ENCODE data around the gene RIPPLY1. TPM values are rescaled to one million over a fixed set of nuclear protein-coding genes. Genes with fewer than 3 reads are reported as not detected.

The RIPPLY1 gene
- total RNA-seq: not detected
- long read RNA-seq: 0 reads

DNA sequence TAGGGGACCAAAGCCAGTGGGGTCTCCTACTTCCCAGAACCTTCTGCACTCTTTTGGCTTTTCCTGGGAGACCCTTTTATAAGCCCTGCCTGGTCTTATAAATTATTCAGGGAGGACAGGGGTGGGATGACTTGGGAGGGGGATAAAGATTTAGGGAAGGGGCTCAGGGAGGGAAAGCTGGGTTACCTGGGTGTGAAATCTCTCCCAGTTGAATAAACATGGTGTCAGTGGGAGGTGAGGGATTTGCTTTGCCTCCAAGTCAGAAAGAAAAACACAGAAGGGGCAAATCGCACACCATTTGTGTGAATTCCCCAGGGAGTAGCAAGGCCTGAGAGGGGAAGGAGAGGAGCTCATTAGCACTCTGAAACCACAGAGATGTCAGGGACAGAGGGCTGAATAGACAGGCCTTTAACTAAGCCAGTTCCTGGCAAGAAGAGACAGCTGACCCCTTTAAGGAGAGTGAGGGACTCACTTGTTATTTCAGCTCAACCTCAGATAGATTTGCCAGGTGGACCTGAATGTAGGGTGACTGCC lies at the start of gene RIPPLY1:
RIPPLY1 (minus strand) TSS at position 51 of the 534 bp plus-strand sequence. CDS start 54 bp downstream, outside the sequence.
- intact Hi-C loops (cut with DNase I): no loop called here
- DNase-seq (no peak), ATAC-seq (no peak)

DNA sequence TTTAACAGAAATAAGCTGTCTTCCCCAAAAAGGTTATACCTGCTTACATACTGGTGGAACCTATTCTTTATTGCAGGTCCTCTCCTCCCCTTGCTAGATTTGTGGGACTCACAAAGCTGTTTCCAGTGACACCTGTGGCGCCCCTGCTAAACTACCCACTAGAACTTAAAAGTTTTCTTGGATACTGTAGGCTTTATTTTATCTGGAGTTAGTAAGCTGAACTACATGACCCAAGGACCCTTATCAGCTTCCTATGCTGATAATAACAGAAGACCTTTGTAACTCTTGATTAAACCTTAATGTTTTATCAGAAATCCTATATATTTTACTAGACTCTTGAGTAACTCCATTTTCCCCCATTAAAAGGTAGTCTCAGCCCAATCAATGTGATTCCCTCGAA lies 49.4 kb upstream of the RIPPLY1 start:
- no peak for ATAC-seq
- intact Hi-C loops (cut with DNase I): loop anchor here (5.0 to 10.0 kb wide), 2 partner anchors 55 to 58 kb away; no protein-coding TSS in a partner anchor
- DNase-seq: no peak

DNA sequence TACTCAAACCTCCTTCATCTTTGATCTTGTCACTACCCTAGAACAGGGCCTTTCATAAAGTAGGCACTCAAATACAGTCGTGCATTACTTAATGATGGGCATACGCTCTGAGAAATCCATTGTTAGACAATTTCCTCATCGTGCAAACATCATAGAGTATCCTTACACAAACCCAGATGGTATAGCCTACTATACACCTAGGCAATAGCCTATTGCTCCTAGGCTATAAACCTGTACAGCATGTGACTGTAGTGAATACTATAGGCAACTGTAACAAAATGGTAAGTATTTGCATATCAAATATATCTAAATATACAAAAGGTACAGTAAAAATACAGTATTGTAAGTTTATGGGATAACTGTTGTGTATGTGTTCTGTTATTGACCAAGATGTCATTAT lies 48.9 kb upstream of the RIPPLY1 start:
- DNase-seq: no peak
- intact Hi-C loops (cut with DNase I): loop anchor here (5.0 to 10.0 kb wide), 2 partner anchors 55 to 57 kb away; no protein-coding TSS in a partner anchor
- ATAC-seq: no peak

DNA sequence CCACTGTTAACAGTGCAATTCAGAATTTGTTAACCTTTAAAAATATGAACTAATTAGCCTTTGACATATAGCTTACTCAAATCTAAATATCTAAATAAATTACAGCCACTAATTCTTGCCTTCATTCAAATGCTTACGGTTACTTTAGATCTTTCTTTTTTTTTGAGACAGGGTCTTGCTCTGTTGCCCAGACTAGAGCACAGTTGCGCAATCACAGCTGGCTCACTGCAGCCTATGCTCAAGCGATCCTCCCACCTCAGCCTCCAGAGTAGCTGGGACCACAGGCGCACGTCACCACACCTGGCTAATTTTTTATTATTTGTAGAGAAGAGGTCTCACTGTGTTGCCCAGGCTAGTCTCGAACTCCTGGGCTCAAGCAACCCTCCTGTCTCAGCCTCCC lies 48.1 kb upstream of the RIPPLY1 start:
- intact Hi-C loops (cut with DNase I): loop anchor here (5.0 to 10.0 kb wide), 2 partner anchors 54 to 56 kb away; no protein-coding TSS in a partner anchor
- ATAC-seq (no peak), DNase-seq (no peak)

GRCh38 chrX:106950381-106950780 lies 47.2 kb upstream of the RIPPLY1 start:
- no peak for DNase-seq
- intact Hi-C loops (cut with DNase I): loop anchor here (5.0 to 10.0 kb wide), 2 partner anchors 53 to 56 kb away; no protein-coding TSS in a partner anchor
- no peak for ATAC-seq

DNA sequence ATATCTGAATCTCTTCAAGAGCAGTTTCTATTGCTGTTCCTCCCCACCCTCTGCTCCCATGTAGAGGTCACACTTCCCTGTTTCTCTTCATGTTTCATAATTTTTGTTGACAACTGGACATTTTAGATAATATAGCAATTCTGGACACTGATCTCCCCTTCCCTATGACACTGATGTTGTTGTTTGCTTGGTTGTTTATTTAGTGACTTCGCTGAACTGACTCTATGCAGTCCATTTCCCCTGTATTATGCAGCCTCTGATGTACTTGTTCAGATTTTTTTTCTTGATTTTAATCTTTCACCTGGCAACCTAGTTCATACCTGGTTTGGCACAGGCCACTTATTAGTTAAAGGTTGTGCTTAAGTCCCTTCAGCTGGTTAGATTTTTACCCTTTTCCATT lies 46.2 kb upstream of the RIPPLY1 start:
- no peak for DNase-seq
- intact Hi-C loops (cut with DNase I): no loop called here
- ATAC-seq: no peak

DNA sequence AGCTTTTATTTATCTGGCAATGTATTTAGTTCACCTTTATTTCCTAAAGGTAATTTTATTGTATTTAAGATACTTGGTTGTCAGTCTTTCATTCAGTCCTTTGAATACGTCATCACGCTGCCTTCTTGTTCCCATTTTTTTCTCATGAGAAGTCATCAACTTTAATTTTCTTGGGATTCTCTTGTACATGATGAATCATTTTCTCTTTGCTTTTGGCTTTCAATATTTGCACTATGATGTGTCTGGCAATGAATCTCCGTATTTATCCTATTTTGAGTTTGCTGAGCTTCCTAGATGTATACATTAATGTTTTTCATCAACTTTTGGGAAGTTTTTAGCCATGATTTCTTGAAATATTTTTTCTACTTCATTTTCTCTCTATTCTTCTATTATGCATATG lies 45.5 kb upstream of the RIPPLY1 start:
- intact Hi-C loops (cut with DNase I): no loop called here
- no peak for DNase-seq
- ATAC-seq: no peak

DNA sequence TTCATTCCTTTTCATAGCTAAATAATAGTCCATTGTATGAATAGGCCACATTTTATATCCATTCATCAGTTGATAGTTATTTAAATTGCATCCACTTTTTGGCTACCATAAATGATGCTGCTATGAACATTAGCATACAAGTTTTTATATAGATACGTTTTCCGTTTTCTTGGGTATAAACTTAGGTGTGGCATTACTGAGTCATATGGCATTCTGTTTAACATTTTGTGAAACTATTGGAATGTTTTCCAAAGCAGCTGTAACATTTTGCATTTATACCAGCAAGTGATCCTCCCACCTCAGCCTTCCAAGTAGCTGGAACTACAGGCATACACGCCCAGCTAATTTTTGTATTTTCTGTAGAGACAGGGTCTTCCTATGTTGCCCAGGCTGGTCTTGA lies 43.3 kb upstream of the RIPPLY1 start:
- DNase-seq (no peak), ATAC-seq (no peak)
- intact Hi-C loops (cut with DNase I): no loop called here

- no peak for ATAC-seq
- intact Hi-C loops (cut with DNase I): loop anchor here in 1 of 2 donors (5.0 kb wide), 1 partner anchor 48 kb away; no protein-coding TSS in a partner anchor
- DNase-seq: no peak
Observed at GRCh38 chrX:106940068-106940467, 36.9 kb upstream of the RIPPLY1 start.

DNA sequence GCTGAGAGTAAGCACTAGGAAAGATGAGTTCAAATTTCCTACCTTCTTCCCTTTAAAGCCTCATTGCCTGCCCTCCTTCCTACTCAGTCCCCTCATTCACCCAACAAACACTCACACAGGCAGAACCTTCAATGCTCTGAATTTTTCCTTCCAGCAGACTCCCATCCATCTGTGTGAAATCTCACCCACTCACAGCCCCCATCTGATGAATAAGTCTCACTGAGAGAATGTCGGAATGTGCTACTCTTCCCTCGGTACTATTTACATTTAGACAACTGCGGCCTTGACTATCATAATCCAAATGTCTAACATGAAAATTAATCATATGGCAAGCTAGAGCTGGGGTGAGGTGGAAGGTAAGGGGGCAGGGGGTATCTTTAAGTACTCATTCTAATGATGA lies 36.4 kb upstream of the RIPPLY1 start:
- no peak for DNase-seq
- intact Hi-C loops (cut with DNase I): no loop called here
- ATAC-seq: no peak

GRCh38 chrX:106936246-106936645 lies 33.1 kb upstream of the RIPPLY1 start:
- intact Hi-C loops (cut with DNase I): no loop called here
- no peak for DNase-seq

DNA sequence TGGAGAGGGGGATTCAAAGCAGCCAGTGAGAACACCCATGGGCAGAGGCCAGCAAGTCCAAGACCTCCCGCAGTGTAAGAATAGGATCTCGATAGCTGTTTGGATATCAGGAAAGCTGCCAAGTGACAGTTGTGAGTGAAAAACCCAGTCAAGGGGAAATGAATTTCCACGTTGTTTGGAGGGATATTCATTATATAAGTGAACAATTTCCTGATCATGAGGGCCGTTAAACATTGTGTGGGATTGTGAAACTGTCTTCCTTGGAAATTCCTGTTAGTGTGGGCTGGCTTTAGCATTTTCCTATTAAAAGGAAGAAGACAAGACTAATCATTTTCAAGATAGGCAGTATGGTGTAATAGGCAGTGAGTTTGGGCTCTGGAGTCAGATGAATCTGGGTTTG lies 32.0 kb upstream of the RIPPLY1 start:
- no peak for ATAC-seq
- DNase-seq: no peak
- intact Hi-C loops (cut with DNase I): no loop called here

More at GRCh38 chrX:106936246-106936645, 33.1 kb upstream of the RIPPLY1 start:
- no peak for ATAC-seq

DNA sequence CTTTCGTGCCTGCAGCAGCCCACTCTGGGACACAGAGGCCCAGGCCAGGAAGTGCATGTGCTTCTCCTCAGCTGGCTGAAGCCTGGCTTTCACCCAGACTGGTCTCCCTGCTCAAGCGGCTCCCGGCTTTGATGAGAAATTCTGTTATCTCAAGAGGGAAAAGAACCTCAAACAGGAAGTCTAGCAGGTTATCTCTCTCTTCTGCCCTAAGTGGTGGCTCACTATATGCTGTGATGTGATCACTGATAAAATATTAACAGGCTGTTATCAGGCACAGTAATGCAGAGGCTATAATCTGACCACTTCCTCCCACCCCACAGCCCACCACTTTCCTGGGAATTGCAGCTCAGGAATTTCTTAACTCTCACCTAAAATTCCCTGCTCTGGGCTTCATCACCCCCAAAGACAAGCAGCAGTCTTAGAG lies 30.4 kb upstream of the RIPPLY1 start:
- intact Hi-C loops (cut with DNase I): no loop called here
- ATAC-seq: peak; percentile 49 to 71
- no peak for DNase-seq

GRCh38 chrX:106932960-106933537 lies 29.9 kb upstream of the RIPPLY1 start:
- intact Hi-C loops (cut with DNase I): no loop called here
- DNase-seq (no peak), ATAC-seq (peak; percentile 47 to 68)

DNA sequence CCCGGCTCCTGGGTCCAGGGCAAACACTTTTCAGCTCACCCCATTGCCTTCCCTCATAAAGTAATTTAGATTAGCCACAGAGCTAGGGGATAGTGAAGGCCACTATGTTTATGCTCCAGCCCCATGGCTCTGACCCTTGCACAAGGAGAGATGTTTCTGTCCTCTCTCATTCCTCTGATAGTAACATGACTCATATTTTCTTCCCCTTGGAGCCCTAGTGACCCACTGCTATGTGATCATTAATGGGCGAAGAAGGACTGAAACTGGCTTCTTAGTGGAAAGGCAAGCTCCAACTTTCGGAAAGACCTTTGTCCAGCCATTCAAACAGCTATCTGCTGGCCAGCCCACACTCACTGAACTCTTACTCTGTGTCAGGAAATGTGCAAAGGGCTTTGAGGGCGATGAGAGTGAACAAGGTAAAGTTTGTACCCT lies 29.4 kb upstream of the RIPPLY1 start:
- intact Hi-C loops (cut with DNase I): no loop called here
- DNase-seq (no peak), ATAC-seq (peak; percentile 55 to 75)

- intact Hi-C loops (cut with DNase I): no loop called here
- no peak for DNase-seq
- ATAC-seq: no peak
Observed at GRCh38 chrX:106931831-106932491, 28.8 kb upstream of the RIPPLY1 start.

- no peak for ATAC-seq
- DNase-seq: no peak
- intact Hi-C loops (cut with DNase I): no loop called here
Observed at GRCh38 chrX:106928227-106928626, 25.1 kb upstream of the RIPPLY1 start.

- no peak for ATAC-seq
- no peak for DNase-seq
- intact Hi-C loops (cut with DNase I): no loop called here
Observed at GRCh38 chrX:106927700-106928099, 24.6 kb upstream of the RIPPLY1 start.

GRCh38 chrX:106927023-106927422 lies 23.9 kb upstream of the RIPPLY1 start:
- intact Hi-C loops (cut with DNase I): no loop called here
- no peak for DNase-seq
- no peak for ATAC-seq

DNA sequence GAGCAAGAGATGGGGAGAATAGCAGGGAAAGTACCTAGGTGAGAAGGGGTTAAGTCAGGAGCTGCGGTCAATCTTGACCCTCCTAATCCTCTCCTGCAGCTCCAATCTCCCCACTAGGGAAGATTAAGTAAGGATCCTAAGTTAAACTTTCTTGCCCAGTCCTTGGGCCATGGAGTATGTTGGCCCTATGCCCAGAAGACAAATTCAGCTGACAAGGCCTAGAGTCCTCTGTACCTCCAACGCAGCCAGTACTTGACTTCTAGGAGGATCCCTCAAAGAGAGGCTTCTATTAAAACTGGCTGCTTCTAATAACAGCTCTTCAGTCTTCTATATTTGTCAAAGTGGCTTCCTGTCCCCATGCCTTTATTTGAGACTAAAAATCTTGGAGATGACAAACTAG lies 18.5 kb upstream of the RIPPLY1 start:
- DNase-seq (no peak), ATAC-seq (peak in 1 of 2 donors; percentile 53)
- intact Hi-C loops (cut with DNase I): no loop called here

Measured in left cardiac atrium (tissue), 4 donors.